ENCODE measurements around the gene SLC13A1. TPM values are rescaled to one million over a fixed set of nuclear protein-coding genes. Genes with fewer than 3 reads are reported as not detected.

SLC13A1 gene
- total and polyA plus RNA-seq, 8 donors = 0.18 TPM; not detected in 7

GRCh38 chr7:123131961-123132360 is 67.8 kb downstream of the SLC13A1 start:
- Histone ChIP-seq H3K36me3 (no peaks in the 10 kb centered on the region), H3K27me3 (no peaks in the 10 kb centered on the region), H3K4me1 (no peaks in the 10 kb centered on the region), H3K27ac (no peak overlapping the region), H3K4me3 (no peak overlapping the region), H3K9me3 (no peaks in the 10 kb centered on the region)
- intact Hi-C loops (cut with DNase I; ENCODE audit: low total_unique reads) = no loop called here
- TF ChIP-seq CTCF (IDR thresholded peaks at IDR 0.05) (no peak), POLR2A (IDR thresholded peaks at IDR 0.05) (no peak), POLR2AphosphoS5 (IDR thresholded peaks at IDR 0.05) (no peak), EP300 (IDR thresholded peaks at IDR 0.05) (no peak)
- WGBS, 5 donors = 56 to 96% (median 89%) methylated on average over 1 of the region's 1 CpG
- DNase-seq = no peak

- H3K27me3 ChIP-seq = no peaks in the 10 kb centered on the region
- H3K9me3 ChIP-seq = no peaks in the 10 kb centered on the region
- intact Hi-C loops (cut with DNase I; ENCODE audit: low total_unique reads) = no loop called here
- no peaks in the 10 kb centered on the region for H3K36me3 ChIP-seq
- H3K4me3 ChIP-seq = no peak overlapping the region
- H3K27ac ChIP-seq = no peak overlapping the region
- no peak for DNase-seq
- TF ChIP-seq POLR2A (IDR thresholded peaks at IDR 0.05) (no peak), CTCF (IDR thresholded peaks at IDR 0.05) (no peak), POLR2AphosphoS5 (IDR thresholded peaks at IDR 0.05) (no peak), EP300 (IDR thresholded peaks at IDR 0.05) (no peak)
- H3K4me1 ChIP-seq = no peaks in the 10 kb centered on the region
- WGBS, 5 donors = 11 to 31% (median 23%) methylated on average over 2 of the region's 2 CpGs
Measured at GRCh38 chr7:123131556-123131955, 68.2 kb downstream of the SLC13A1 start.

GRCh38 chr7:123131140-123131539 is 68.6 kb downstream of the SLC13A1 start:
- Histone ChIP-seq H3K4me1 (no peaks in the 10 kb centered on the region), H3K9me3 (no peaks in the 10 kb centered on the region), H3K27me3 (no peaks in the 10 kb centered on the region), H3K36me3 (no peaks in the 10 kb centered on the region), H3K4me3 (no peak overlapping the region), H3K27ac (no peak overlapping the region)
- intact Hi-C loops (cut with DNase I; ENCODE audit: low total_unique reads) = no loop called here
- 76 to 90% (median 84%) methylated on average over 1 of the region's 1 CpG for WGBS, 5 donors
- no peak for DNase-seq
- TF ChIP-seq CTCF (IDR thresholded peaks at IDR 0.05) (no peak), EP300 (IDR thresholded peaks at IDR 0.05) (no peak), POLR2A (IDR thresholded peaks at IDR 0.05) (no peak), POLR2AphosphoS5 (IDR thresholded peaks at IDR 0.05) (no peak)

- TF ChIP-seq EP300 (IDR thresholded peaks at IDR 0.05) (no peak), CTCF (IDR thresholded peaks at IDR 0.05) (no peak), POLR2AphosphoS5 (IDR thresholded peaks at IDR 0.05) (no peak), POLR2A (IDR thresholded peaks at IDR 0.05) (no peak)
- DNase-seq = no peak
- intact Hi-C loops (cut with DNase I; ENCODE audit: low total_unique reads) = no loop called here
- Histone ChIP-seq H3K27ac (no peak overlapping the region), H3K9me3 (no peaks in the 10 kb centered on the region), H3K4me1 (no peaks in the 10 kb centered on the region), H3K36me3 (no peaks in the 10 kb centered on the region), H3K4me3 (no peak overlapping the region), H3K27me3 (no peaks in the 10 kb centered on the region)
- WGBS, 5 donors = 48 to 67% (median 61%) methylated on average over 2 of the region's 2 CpGs
Measured at GRCh38 chr7:123126691-123127090, 73.1 kb downstream of the SLC13A1 start.
